ENCODE measurements around the gene MAPKBP1.
A peak's percentile ranks its signal among the peaks of the same experiment; 100 is the strongest.

Gene MAPKBP1

DNA sequence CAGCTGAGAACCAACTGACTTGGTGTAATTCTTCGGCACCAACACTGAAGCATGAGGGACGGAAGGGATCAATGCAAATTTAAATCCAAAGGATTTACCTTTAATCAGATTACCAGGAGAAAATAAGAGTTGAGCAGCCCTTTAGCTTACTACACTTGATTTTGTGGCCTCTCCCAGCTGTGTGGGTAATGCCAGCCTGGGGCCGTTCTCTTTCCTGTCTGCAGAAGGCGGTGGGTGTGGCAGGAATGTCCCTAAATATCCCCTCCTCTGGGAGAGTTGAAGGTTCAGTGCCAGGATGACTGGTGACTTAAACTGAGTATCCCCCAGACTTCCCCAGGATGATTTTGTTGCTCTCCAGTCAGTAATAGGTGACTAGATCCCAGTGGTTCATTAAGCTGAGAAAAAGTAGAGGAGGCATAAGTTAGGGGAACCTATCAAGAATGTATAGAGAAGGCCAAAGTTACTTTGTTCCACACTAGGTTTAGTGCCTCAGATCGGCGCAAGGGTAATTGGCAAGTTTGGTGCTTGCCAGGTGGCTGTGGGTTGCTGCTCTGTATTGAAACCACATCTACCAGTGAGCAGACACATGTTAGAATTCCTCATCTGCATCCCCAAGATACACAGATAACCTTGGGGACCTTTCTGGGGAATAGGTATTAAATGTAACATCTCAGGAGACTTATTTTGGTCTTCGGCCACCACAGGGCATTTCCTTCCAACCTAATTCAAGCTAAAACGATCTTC, 23.1 kb downstream of the MAPKBP1 start:
- H3K27ac ChIP-seq (ENCODE audit: extremely low read depth, low read depth, low read length): no peak overlapping the region
- CTCF ChIA-PET: interaction anchor here (1.5 kb wide), 1 partner anchor 25 kb away, joined by 5 read pairs; no protein-coding TSS in a partner anchor
- TF ChIP-seq ZFHX2 (tag by site-specific recombination; conservative IDR thresholded peaks at IDR 0.05): 0 out of 2 replicates have a peak, but pooled peaks have one; percentile 13
- TF ChIP-seq, protein P1, sequence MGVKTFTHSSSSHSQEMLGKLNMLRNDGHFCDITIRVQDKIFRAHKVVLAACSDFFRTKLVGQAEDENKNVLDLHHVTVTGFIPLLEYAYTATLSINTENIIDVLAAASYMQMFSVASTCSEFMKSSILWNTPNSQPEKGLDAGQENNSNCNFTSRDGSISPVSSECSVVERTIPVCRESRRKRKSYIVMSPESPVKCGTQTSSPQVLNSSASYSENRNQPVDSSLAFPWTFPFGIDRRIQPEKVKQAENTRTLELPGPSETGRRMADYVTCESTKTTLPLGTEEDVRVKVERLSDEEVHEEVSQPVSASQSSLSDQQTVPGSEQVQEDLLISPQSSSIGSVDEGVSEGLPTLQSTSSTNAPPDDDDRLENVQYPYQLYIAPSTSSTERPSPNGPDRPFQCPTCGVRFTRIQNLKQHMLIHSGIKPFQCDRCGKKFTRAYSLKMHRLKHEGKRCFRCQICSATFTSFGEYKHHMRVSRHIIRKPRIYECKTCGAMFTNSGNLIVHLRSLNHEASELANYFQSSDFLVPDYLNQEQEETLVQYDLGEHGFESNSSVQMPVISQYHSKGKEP (tag by site-specific recombination; IDR thresholded peaks at IDR 0.05): no peak
- POLR2A ChIA-PET: no interaction called here
- no peaks in the 10 kb centered on the region for H3K4me1 ChIP-seq (ENCODE audit: control insufficient read depth, insufficient read depth, low read length)
- H3K9me3 ChIP-seq (ENCODE audit: control insufficient read depth, insufficient read depth, low read depth, low read length): no peaks in the 10 kb centered on the region
- peaks cover 0 to 8% of the 10 kb centered on the region in 2 experiments; a peak in 1 of 3 replicates for H3K36me3 ChIP-seq (ENCODE audit: control insufficient read depth in 2 of 2, insufficient read depth in 1 of 2, low read length in 2 of 2)
- H3K4me3 ChIP-seq (ENCODE audit: low read depth, low read length): no peak overlapping the region

DNA sequence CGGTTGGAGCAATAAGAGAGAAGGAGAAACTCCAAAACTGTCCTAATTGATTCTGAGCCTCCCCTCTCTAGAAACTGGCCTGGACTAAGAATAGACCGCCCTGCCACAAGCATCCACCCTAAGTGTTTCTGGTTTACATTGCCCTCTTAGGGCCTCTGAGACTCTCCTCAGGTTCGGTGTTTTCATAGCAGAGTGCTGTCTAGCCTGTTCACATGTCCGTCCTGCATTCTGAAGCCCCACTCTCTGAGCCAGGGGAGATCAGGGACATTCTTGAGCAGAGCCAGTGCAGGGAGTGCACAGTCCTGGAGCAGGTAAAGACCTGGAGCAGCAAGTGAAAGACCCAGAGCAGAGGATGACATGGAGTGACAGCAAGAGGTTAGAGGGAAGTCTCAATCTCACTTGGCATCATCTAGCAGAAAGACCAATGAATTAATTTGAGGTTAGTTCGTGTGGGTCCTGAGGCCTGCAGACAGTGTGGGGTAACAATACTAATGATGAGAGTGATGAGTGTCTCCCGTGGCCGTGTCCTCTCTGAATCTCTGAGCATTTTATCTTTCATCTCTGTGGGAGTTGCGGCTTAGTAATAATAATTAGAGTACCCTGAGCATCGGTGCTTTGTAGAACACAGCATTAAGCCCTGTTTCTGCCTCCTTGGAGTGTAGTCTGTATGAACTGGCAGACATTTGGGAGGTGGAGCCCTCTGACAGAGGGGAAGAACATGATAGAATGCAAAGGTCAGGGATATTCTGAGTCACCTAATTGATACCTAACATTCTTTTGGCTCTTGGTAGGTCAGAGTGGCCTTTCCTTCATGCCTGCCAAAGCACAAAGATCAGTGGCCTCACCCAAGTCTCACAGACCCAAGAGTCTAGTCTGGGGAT, 24.6 kb downstream of the MAPKBP1 start:
- POLR2A ChIA-PET: no interaction called here
- Histone ChIP-seq H3K4me1 (ENCODE audit: control insufficient read depth, insufficient read depth, low read length) (no peaks in the 10 kb centered on the region), H3K27ac (ENCODE audit: extremely low read depth, low read depth, low read length) (no peak overlapping the region), H3K4me3 (ENCODE audit: low read depth, low read length) (no peak overlapping the region), H3K9me3 (ENCODE audit: control insufficient read depth, insufficient read depth, low read depth, low read length) (no peaks in the 10 kb centered on the region), H3K36me3 (ENCODE audit: control insufficient read depth in 2 of 2, insufficient read depth in 1 of 2, low read length in 2 of 2) (peaks cover 0 to 8% of the 10 kb centered on the region in 2 experiments; a peak in 1 of 3 replicates)
- TF ChIP-seq ZNF133 (tag by site-specific recombination; IDR thresholded peaks at IDR 0.05) (no peak), SALL2 (tag by site-specific recombination; IDR thresholded peaks at IDR 0.05; ENCODE audit: borderline replicate concordance) (no peak), ZNF221 (tag by site-specific recombination; IDR thresholded peaks at IDR 0.05; ENCODE audit: borderline replicate concordance) (no peak), ZNF121 (tag by site-specific recombination; IDR thresholded peaks at IDR 0.05) (no peak), ZNF416 (tag by site-specific recombination; IDR thresholded peaks at IDR 0.05) (no peak), ZNF341 (tag by site-specific recombination; IDR thresholded peaks at IDR 0.05; ENCODE audit: low read depth) (no peak), GLI4 (tag by site-specific recombination; IDR thresholded peaks at IDR 0.05) (no peak)
- TF ChIP-seq, protein P2, sequence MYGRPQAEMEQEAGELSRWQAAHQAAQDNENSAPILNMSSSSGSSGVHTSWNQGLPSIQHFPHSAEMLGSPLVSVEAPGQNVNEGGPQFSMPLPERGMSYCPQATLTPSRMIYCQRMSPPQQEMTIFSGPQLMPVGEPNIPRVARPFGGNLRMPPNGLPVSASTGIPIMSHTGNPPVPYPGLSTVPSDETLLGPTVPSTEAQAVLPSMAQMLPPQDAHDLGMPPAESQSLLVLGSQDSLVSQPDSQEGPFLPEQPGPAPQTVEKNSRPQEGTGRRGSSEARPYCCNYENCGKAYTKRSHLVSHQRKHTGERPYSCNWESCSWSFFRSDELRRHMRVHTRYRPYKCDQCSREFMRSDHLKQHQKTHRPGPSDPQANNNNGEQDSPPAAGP (tag by site-specific recombination; IDR thresholded peaks at IDR 0.05): no peak
- CTCF ChIA-PET: interaction anchor here (0.6 kb wide), 1 partner anchor 85 kb away, joined by 3 read pairs; no protein-coding TSS in a partner anchor

DNA sequence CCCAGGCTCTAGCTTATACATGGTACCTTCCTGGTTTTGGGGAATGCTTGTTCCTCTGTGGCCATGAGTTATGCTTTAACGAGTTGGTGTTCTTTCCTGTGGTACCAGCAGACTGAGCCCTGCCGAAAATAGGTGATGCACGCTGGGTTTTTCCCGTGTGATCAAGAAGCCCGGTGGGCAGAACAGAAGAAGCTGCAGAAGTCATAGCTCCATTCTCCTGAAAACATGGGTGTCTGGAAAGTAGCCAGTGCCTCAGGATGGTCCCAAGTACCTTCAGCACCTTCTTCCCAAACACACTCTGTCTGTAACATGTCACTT, 25.2 kb downstream of the MAPKBP1 start:
- no peak overlapping the region for H3K27ac ChIP-seq (ENCODE audit: extremely low read depth, low read depth, low read length)
- CTCF ChIA-PET: interaction anchor here (0.6 kb wide), 1 partner anchor 85 kb away, joined by 3 read pairs; no protein-coding TSS in a partner anchor
- H3K36me3 ChIP-seq (ENCODE audit: control insufficient read depth in 2 of 2, insufficient read depth in 1 of 2, low read length in 2 of 2): peaks cover 0 to 8% of the 10 kb centered on the region in 2 experiments; a peak in 1 of 3 replicates
- no peaks in the 10 kb centered on the region for H3K4me1 ChIP-seq (ENCODE audit: control insufficient read depth, insufficient read depth, low read length)
- POLR2A ChIA-PET: no interaction called here
- no peaks in the 10 kb centered on the region for H3K9me3 ChIP-seq (ENCODE audit: control insufficient read depth, insufficient read depth, low read depth, low read length)
- no peak overlapping the region for H3K4me3 ChIP-seq (ENCODE audit: low read depth, low read length)
- TF ChIP-seq ZNF837 (tag by site-specific recombination; IDR thresholded peaks at IDR 0.05) (no peak), ZNF670 (tag by site-specific recombination; IDR thresholded peaks at IDR 0.05; ENCODE audit: low read depth) (no peak), GLI2 (tag by site-specific recombination; IDR thresholded peaks at IDR 0.05; ENCODE audit: borderline replicate concordance, low read depth) (no peak), GLIS2 (tag by site-specific recombination; IDR thresholded peaks at IDR 0.05) (no peak), ZNF544 (tag by site-specific recombination; IDR thresholded peaks at IDR 0.05) (no peak), ZNF416 (tag by site-specific recombination; IDR thresholded peaks at IDR 0.05) (no peak), HOXA7 (CRISPR knock-in tag; IDR thresholded peaks at IDR 0.05; ENCODE audit: borderline replicate concordance) (no peak), ZNF626 (tag by site-specific recombination; IDR thresholded peaks at IDR 0.05) (no peak), ZNF292 (tag by site-specific recombination; IDR thresholded peaks at IDR 0.05; ENCODE audit: borderline replicate concordance, low read depth) (no peak)
- TF ChIP-seq, protein P3, sequence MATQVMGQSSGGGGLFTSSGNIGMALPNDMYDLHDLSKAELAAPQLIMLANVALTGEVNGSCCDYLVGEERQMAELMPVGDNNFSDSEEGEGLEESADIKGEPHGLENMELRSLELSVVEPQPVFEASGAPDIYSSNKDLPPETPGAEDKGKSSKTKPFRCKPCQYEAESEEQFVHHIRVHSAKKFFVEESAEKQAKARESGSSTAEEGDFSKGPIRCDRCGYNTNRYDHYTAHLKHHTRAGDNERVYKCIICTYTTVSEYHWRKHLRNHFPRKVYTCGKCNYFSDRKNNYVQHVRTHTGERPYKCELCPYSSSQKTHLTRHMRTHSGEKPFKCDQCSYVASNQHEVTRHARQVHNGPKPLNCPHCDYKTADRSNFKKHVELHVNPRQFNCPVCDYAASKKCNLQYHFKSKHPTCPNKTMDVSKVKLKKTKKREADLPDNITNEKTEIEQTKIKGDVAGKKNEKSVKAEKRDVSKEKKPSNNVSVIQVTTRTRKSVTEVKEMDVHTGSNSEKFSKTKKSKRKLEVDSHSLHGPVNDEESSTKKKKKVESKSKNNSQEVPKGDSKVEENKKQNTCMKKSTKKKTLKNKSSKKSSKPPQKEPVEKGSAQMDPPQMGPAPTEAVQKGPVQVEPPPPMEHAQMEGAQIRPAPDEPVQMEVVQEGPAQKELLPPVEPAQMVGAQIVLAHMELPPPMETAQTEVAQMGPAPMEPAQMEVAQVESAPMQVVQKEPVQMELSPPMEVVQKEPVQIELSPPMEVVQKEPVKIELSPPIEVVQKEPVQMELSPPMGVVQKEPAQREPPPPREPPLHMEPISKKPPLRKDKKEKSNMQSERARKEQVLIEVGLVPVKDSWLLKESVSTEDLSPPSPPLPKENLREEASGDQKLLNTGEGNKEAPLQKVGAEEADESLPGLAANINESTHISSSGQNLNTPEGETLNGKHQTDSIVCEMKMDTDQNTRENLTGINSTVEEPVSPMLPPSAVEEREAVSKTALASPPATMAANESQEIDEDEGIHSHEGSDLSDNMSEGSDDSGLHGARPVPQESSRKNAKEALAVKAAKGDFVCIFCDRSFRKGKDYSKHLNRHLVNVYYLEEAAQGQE (tag by site-specific recombination; IDR thresholded peaks at IDR 0.05): no peak
- TF ChIP-seq, protein P4, sequence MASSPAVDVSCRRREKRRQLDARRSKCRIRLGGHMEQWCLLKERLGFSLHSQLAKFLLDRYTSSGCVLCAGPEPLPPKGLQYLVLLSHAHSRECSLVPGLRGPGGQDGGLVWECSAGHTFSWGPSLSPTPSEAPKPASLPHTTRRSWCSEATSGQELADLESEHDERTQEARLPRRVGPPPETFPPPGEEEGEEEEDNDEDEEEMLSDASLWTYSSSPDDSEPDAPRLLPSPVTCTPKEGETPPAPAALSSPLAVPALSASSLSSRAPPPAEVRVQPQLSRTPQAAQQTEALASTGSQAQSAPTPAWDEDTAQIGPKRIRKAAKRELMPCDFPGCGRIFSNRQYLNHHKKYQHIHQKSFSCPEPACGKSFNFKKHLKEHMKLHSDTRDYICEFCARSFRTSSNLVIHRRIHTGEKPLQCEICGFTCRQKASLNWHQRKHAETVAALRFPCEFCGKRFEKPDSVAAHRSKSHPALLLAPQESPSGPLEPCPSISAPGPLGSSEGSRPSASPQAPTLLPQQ (tag by site-specific recombination; IDR thresholded peaks at IDR 0.05): no peak
